DND-41 (cell line): ENCODE results near the gene PCDH9.

Experiments
- CTCF ChIP-seq: IDR thresholded peaks from 2 replicates; pipeline ENCODE4 v1.5.1; 2012; ENCODE audit warnings: borderline replicate concordance, low read length, moderate library complexity, mild to moderate bottlenecking; ENCODE audit not compliant: poor library complexity, severe bottlenecking; ENCODE audit errors: extremely low read depth
- EZH2 ChIP-seq: IDR thresholded peaks from 3 replicates; pipeline ENCODE4 v1.6.1; 2012; ENCODE audit warnings: borderline replicate concordance, low read depth, mild to moderate bottlenecking, moderate library complexity, low read length, inconsistent platforms; ENCODE audit not compliant: severe bottlenecking

- TF ChIP-seq CTCF (no peak), EZH2 (no peak)
Observed at GRCh38 chr13:66405908-66406802, 824.0 kb downstream of the PCDH9 start.
